ENCODE measurements around the gene SIK3. TPM values are rescaled to one million over a fixed set of nuclear protein-coding genes. Genes with fewer than 3 reads are reported as not detected.

The SIK3 gene
- total RNA-seq, 1 donor from 2014 or later = 68.9 TPM

GRCh38 chr11:116927163-116927974, 170.9 kb downstream of the SIK3 start:
- no peak for ATAC-seq
- DNase-seq (ENCODE audit: low spot score) = no peak
- intact Hi-C loops (cut with DNase I) = no loop called here

GRCh38 chr11:116925050-116925449, 173.2 kb downstream of the SIK3 start:
- no peak for DNase-seq (ENCODE audit: low spot score)
- intact Hi-C loops (cut with DNase I) = no loop called here
- ATAC-seq = no peak

DNA sequence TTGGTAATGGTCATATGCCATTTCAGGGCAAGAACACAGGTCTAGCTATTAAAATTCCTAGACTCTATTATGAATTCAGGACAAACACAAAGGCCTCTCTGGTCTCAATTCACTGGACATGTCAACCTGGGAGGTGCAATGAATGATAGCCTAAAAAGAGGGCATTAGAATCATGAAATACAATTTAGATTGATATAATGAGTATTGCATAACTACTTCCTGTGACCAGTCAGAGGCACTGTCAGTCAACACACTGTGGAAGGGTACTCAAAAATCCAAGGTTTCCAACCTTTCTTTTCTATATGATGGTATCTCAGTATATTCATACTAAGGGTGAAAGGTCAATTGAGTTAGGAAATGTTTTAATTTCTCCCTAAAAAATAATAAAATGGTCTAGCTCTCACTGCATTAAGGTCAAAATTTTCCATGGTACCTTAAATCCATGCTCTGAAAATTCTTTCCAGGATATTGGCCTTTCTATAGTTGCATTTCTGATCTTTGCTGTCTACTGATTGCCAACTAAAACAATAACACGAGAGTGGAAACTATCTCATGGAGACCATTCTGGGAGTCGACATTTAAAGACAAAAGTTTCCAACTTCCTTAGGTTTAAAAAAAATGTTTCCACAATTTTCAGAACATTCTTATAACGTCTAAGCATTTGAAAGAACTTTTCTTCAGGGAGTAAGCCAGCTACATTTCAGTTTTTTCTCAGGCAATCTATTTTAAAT, 179.1 kb downstream of the SIK3 start:
- DNase-seq (ENCODE audit: low spot score) (no peak), ATAC-seq (no peak)
- intact Hi-C loops (cut with DNase I) = no loop called here

GRCh38 chr11:116917632-116918031, 180.6 kb downstream of the SIK3 start:
- ATAC-seq (no peak), DNase-seq (ENCODE audit: low spot score) (no peak)
- intact Hi-C loops (cut with DNase I) = no loop called here

GRCh38 chr11:116916886-116917285, 181.3 kb downstream of the SIK3 start:
- no peak for DNase-seq (ENCODE audit: low spot score)
- no peak for ATAC-seq
- intact Hi-C loops (cut with DNase I) = no loop called here

- ATAC-seq = no peak
- intact Hi-C loops (cut with DNase I) = no loop called here
- DNase-seq (ENCODE audit: low spot score) = no peak
These were observed 182.2 kb downstream of the SIK3 start for GRCh38 chr11:116916052-116916451.

GRCh38 chr11:116913000-116913399, 185.2 kb downstream of the SIK3 start:
- peak; percentile 73 for ATAC-seq
- intact Hi-C loops (cut with DNase I) = no loop called here
- DNase-seq (ENCODE audit: low spot score) = no peak

DNA sequence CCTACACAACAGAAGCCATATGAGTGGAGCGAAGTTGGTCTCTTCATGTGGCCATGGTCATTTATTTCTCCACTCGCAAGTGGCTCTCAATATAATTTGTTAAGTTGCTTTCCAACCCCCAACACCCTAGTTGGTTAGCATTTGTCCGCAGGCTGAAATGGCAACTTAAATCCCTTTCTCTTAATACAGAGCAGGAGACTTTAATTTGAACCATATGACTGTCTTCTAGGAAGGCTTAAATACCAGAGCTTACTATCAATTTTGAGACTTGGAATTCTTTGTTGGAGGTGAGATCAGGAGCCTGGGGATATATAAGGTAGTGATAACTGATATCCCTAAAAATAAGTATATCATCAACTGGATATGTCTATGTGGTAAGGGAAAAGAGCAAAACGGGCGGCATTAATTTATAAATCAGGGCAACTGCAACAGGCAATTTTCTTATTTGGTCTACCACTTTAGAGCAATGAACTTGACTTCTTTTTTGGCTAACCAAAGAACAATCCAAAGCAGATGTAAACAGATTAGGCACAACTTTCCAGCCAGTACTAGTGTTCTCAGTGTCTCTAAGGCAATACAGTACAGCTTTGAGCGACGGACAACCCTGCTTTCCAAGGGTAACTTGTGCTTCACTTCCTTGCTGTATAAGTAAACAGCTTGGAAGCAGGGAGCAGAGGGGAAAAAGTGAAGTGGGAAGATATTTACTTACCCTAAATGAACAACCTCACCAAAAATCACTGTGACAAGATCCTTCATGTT, 186.1 kb downstream of the SIK3 start:
- DNase-seq (ENCODE audit: low spot score) = no peak
- intact Hi-C loops (cut with DNase I) = no loop called here
- peak; percentile 39 for ATAC-seq

DNA sequence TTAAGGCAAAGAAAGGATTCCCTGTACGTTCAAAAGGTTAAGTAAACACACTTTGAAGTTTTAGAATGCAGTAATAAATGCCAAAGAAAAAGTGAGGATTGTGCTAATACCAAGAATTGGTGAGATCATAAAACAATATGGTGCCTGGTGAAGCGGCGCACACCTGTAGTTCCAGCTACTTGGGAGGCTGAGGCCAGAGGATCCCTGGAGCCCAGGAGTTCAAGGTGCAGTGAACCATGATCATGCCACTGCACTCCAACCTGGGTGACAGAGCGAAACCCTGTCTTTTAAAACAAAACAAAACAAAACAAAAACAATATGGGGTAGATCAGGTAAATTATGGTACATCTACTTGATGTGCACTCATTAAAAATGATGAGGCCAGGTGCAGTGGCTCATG, 187.4 kb downstream of the SIK3 start:
- DNase-seq (ENCODE audit: low spot score) (no peak), ATAC-seq (no peak)
- intact Hi-C loops (cut with DNase I) = no loop called here

DNA sequence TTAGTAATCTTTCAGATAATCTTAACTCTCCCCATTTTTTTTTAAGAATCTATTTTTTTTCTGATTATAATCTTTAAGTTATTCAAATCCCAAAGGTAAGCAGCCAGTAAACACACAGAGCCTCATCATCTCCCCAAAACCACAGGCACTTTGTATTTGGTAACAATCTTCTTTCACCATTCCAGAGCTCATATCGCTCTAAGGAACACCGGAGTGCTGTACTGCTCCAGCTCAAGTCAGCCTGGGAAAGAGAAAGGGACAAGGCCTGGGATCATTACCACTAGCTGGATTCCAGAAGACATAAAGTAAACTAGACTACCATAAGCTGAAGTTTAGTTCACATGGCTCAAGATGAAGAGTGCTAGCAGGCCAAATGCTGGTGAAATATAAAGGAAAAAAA, 187.8 kb downstream of the SIK3 start:
- ATAC-seq (peak; percentile 31), DNase-seq (ENCODE audit: low spot score) (no peak)
- intact Hi-C loops (cut with DNase I) = no loop called here

- intact Hi-C loops (cut with DNase I) = no loop called here
- ATAC-seq = no peak
These were observed 189.0 kb downstream of the SIK3 start for GRCh38 chr11:116909245-116909644.

GRCh38 chr11:116906479-116906878, 191.7 kb downstream of the SIK3 start:
- intact Hi-C loops (cut with DNase I) = no loop called here
- no peak for ATAC-seq
- no peak for DNase-seq (ENCODE audit: low spot score)

More at GRCh38 chr11:116909245-116909644, 189.0 kb downstream of the SIK3 start:
- no peak for DNase-seq (ENCODE audit: low spot score)

GRCh38 chr11:116903090-116903489, 195.1 kb downstream of the SIK3 start:
- intact Hi-C loops (cut with DNase I) = no loop called here
- ATAC-seq (no peak), DNase-seq (ENCODE audit: low spot score) (no peak)

DNA sequence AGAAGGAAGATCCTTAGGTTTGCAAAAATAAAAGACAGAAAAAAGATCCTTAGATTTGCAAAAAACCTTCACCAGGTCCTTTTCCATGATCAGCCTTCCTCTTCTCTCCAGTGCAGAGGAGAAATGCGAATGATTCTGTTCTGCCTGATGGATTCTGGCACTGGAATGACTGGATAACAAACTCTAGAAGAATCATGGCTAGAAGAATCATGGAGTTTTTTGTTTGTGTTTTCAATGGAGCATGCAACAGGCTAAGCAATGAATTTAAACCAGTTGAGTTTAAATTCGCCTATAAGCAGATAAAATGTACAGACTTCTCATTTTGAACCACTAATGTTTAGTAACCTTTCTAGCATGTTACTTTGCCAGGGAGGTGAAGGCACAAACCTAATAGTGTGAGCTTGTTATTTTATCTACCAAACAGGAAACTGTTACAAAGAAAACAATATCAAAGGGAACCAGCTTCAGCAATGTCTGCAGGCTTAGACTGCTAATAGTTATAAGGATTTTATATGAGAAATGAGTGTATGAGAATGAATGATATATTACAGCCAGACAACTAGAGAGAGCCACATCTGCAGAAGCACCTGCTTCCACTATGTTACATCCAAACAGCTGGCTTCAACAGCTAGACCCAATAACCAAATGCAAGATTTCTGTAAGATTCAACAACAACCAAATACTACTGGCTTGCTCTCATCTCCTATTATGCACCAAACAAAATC, 196.1 kb downstream of the SIK3 start:
- intact Hi-C loops (cut with DNase I) = no loop called here
- ATAC-seq = no peak

DNA sequence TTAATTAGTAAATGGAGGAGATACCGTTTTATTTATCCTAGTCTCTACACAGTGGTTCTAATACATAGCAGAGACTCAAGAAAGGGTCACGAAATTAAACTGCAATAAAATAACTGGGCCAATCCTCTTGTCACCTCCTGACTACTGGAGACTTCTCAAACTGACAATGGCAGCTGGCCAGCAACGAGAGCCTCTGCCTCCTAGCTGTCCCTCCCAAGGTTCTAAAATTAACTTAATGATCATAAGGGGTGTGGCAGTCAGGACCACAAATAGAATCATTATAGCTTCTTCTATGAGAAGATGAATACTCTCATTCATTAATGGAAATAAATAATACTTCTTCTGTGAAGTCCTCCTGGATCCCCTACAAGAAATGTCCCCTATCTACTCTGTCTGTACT, 197.0 kb downstream of the SIK3 start:
- intact Hi-C loops (cut with DNase I) = no loop called here
- no peak for DNase-seq (ENCODE audit: low spot score)
- ATAC-seq = no peak

More for the DNA sequence above, 196.1 kb downstream of the SIK3 start:
- DNase-seq (ENCODE audit: low spot score) = no peak

- intact Hi-C loops (cut with DNase I) = no loop called here
- ATAC-seq (no peak), DNase-seq (ENCODE audit: low spot score) (no peak)
These were observed 202.0 kb downstream of the SIK3 start for GRCh38 chr11:116896211-116896610.

DNA sequence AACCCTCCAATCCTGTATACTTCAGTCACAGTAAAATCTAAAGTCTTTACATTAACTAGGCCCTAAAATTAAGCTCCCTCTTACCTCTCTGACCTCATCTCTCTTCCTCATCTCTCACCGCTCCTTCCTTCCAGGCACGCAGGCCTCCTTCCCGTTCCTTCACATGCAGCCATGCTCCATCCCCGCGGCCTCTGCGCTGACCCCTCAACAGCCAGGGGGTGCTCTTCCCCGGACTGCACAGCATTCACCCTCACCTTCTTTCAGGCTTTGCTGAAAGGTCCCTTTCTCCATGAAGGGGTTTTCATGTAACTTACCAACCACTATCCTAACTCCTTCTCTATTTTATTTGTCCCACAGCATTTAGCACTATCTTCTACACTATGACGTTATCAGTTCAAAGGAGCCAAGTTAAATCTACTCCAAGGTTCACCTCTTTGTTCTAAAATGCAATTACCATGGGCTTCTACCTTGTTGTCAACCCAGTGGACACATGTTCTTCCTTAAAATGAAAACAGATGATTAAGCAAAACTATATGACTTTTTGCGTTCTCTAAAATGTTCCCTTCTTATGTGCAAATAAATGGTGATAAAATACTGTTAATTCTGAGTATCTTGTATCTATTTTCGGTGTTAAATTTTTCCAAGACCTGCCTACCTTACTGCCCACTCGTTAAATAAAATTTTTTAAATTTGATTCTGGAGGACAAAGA, 203.0 kb downstream of the SIK3 start:
- DNase-seq (ENCODE audit: low spot score) (no peak), ATAC-seq (peak; percentile 86)
- intact Hi-C loops (cut with DNase I) = no loop called here

DNA sequence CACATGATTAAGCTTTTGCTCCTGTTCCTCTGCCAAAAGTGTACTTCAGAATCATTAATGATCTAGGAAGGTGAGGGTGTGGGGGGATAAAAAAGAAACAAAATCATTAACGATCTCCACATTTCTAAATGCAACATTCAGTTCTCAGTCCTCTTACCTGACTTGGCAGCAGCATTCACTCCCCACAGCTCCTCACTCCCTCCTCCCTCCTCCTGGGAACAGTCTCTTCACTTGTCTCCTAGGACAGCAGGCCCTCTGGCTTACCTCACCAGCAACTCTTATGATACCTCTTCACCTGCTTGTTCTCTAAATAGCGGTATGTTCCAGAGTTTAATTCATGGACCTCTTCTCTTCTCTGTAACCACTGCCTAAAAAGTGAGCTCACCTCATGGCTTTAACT, 204.3 kb downstream of the SIK3 start:
- ATAC-seq = no peak
- no peak for DNase-seq (ENCODE audit: low spot score)
- intact Hi-C loops (cut with DNase I) = no loop called here

DNA sequence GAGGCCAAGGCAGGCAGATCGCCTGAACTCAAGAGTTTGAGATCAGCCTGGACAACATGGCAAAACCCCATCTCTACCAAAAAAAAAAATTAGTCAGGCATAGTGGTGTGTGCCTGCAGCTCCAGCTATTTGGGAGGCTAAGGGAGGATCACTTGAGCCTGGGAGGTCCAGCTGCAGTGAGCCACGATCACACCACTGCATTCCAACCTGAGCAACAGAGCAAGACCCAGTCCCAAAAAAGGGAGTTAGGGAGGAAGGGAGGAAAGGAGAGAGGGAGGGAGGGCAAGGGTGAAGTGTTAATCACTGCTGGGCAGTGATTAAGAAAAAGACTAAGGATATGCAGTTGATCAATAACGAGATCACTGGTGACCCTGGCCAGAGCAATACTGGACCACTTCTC, 204.8 kb downstream of the SIK3 start:
- DNase-seq (ENCODE audit: low spot score) (no peak), ATAC-seq (no peak)
- intact Hi-C loops (cut with DNase I) = no loop called here
